MM.1S (cell line): Measurements from ENCODE around the gene GAS5.
A peak's percentile ranks its signal among the peaks of the same experiment; 100 is the strongest.
"Not testable (repeated sequence)": the region's sequence is repeated elsewhere in the genome, so short reads cannot be mapped to it uniquely, and the experiment has no call there.

Source experiments
- DNase-seq: peaks from one replicate; pipeline ENCODE4 v3.0.0-alpha.2; 2015
- H2AFZ ChIP-seq: fragments of 300-600 bp; sonication (generic); 2 replicates; pipeline ENCODE4 v1.6.0; 2016; ENCODE audit warnings: antibody characterized with exemption, low read length
- H3F3A ChIP-seq: fragments of 300-600 bp; sonication (generic); 2 replicates; pipeline ENCODE4 v1.6.1; 2016; ENCODE audit warnings: mild to moderate bottlenecking, antibody characterized with exemption, low read length, moderate library complexity, mixed read lengths; ENCODE audit not compliant: insufficient read depth
- H3K27ac ChIP-seq: fragments of 300-600 bp; sonication (generic); 2 replicates; pipeline ENCODE4 v1.5.1; 2016; ENCODE audit warnings: mild to moderate bottlenecking, low read length
- H3K27me3 ChIP-seq: fragments of 300-600 bp; sonication (generic); replicated peaks from 2 replicates; pipeline ENCODE4 v1.6.0; 2016; ENCODE audit warnings: low read length; ENCODE audit not compliant: insufficient read depth
- H3K36me3 ChIP-seq: fragments of 300-600 bp; sonication (generic); replicated peaks from 2 replicates; pipeline ENCODE4 v1.6.1; 2016; ENCODE audit warnings: mild to moderate bottlenecking, low read length, mixed read lengths; ENCODE audit not compliant: insufficient read depth
- H3K4me1 ChIP-seq: fragments of 300-600 bp; sonication (generic); 2 replicates; pipeline ENCODE4 v1.6.1; 2016; ENCODE audit warnings: low read length, mixed read lengths
- H3K4me2 ChIP-seq: fragments of 300-600 bp; sonication (generic); 2 replicates; pipeline ENCODE4 v1.6.0; 2016; ENCODE audit warnings: low read depth, low read length
- H3K4me3 ChIP-seq: fragments of 300-600 bp; sonication (generic); 2 replicates; pipeline ENCODE4 v1.5.1; 2016; ENCODE audit warnings: low read length, mixed read lengths
- H3K79me2 ChIP-seq: fragments of 300-600 bp; sonication (generic); 2 replicates; pipeline ENCODE4 v1.6.1; 2016; ENCODE audit warnings: mixed run types, low read length, mixed read lengths
- H3K9ac ChIP-seq: fragments of 300-600 bp; sonication (generic); 2 replicates; pipeline ENCODE4 v1.6.1; 2016; ENCODE audit warnings: low read length, mixed read lengths
- H3K9me2 ChIP-seq: fragments of 300-600 bp; sonication (generic); replicated peaks from 2 replicates; pipeline ENCODE4 v1.6.1; 2016; ENCODE audit warnings: mild to moderate bottlenecking, low read length, mixed read lengths; ENCODE audit not compliant: insufficient read depth
- H3K9me3 ChIP-seq: fragments of 300-600 bp; sonication (generic); replicated peaks from 2 replicates; pipeline ENCODE4 v1.6.1; 2016; ENCODE audit warnings: mild to moderate bottlenecking, low read length, mixed read lengths; ENCODE audit not compliant: insufficient read depth
- H4K20me1 ChIP-seq: fragments of 300-600 bp; sonication (generic); 2 replicates; pipeline ENCODE4 v1.6.1; 2016; ENCODE audit warnings: mild to moderate bottlenecking, low read length, moderate library complexity, mixed read lengths; ENCODE audit not compliant: insufficient read depth
- EZH2 ChIP-seq: fragments of 300-600 bp; sonication (generic); optimal IDR thresholded peaks from 2 replicates; pipeline ENCODE3; 2017; ENCODE audit warnings: low read depth, mild to moderate bottlenecking, antibody characterized with exemption, low read length, mixed read lengths
- EZH2phosphoT487 ChIP-seq: fragments of 300-600 bp; sonication (generic); IDR thresholded peaks from 2 replicates; pipeline ENCODE4 v1.6.1; 2018; ENCODE audit warnings: antibody characterized with exemption, low read length
- TF ChIP-seq, protein P1 (sequence below): fragments of 300-600 bp; sonication (generic); IDR thresholded peaks from 2 replicates; pipeline ENCODE4 v1.5.1; 2016; ENCODE audit warnings: antibody characterized with exemption, low read length, mixed read lengths

The GAS5 gene

DNA sequence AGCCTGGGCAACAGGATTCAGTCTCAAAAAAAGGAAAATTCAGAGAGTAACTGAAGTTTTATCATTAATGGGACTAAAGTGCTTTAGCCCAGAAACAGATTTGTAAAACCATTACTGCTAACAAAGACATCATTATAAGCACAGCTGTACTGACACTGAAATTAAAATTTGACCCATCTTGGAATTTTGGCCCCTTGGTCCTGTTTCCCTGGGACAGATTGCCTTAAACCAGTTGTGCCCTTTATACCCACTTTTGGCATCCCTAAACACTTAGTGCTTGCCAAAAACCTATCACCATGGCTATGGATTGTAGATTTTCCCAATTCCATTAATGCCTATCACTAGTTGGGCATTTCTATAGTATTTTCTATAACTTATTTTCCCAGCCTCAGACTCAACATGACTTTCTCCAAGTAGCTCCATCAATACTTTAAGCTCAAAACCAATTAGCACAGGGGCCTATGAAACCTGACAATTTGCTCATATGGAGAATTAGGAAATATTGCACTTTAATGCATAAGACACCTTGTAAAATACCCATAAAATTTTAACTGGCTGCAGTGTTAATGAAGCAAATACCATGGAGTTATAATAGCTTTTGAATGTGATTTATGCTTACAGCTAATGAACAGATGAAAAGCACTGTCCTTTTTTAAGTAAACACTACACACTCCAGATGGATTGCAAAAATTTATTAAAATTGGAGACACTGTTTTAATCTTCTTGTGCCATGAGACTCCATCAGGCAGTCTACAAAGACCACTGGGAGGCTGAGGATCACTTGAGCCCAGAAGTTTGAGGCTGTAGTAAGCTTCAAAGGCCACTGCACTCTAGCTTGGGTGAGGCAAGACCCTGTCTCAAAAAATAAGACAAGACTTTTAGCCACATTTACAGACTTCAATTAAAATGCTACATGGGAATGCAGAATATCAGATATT is 4.3 kb downstream of the GAS5 start:
- no peak for DNase-seq
- Histone ChIP-seq H3K36me3 (peaks cover 31% of the 10 kb centered on the region), H3K4me1 (peaks cover 35% of the 10 kb centered on the region), H4K20me1 (peaks cover 44% of the 10 kb centered on the region), H3K9ac (no peak overlapping the region), H2AFZ (no peak overlapping the region), H3K27ac (peak overlapping the region; percentile 26; the same call in 1 of the 2 replicates), H3K9me2 (no peaks in the 10 kb centered on the region), H3K27me3 (no peaks in the 10 kb centered on the region), H3K9me3 (no peaks in the 10 kb centered on the region), H3K4me2 (peak overlapping the region; percentile 77; the same call in 1 of the 2 replicates), H3K4me3 (no peak overlapping the region), H3K79me2 (peaks cover 38% of the 10 kb centered on the region), H3F3A (peaks cover 77% of the 10 kb centered on the region)
- TF ChIP-seq EZH2 (no peak), EZH2phosphoT487 (no peak)
- TF ChIP-seq, protein P1, sequence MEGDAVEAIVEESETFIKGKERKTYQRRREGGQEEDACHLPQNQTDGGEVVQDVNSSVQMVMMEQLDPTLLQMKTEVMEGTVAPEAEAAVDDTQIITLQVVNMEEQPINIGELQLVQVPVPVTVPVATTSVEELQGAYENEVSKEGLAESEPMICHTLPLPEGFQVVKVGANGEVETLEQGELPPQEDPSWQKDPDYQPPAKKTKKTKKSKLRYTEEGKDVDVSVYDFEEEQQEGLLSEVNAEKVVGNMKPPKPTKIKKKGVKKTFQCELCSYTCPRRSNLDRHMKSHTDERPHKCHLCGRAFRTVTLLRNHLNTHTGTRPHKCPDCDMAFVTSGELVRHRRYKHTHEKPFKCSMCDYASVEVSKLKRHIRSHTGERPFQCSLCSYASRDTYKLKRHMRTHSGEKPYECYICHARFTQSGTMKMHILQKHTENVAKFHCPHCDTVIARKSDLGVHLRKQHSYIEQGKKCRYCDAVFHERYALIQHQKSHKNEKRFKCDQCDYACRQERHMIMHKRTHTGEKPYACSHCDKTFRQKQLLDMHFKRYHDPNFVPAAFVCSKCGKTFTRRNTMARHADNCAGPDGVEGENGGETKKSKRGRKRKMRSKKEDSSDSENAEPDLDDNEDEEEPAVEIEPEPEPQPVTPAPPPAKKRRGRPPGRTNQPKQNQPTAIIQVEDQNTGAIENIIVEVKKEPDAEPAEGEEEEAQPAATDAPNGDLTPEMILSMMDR = no peak

DNA sequence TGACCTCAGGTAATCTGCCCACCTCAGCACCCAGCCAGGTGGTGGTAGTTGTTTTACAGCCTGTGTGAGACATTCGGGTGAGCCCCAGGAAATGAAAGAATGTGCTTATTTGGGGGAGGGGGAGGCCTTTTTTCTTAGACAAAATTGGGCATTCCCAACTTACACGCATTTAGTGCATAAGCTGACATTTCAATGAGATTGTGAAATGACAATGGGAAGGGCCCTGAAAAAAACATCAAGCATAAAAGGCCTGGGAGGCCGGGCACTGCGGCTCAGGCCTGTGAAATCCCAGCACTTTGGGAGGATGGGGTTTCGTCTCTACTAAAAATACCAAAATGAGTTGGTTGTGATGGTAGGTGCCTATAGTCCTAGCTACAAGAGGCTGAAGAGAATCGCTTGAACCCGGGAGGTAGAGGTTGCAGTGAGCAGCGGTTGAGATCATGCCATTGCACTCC is 5.0 kb downstream of the GAS5 start:
- no peak overlapping the region for H3K4me2 ChIP-seq
- peak; percentile 49 for DNase-seq

DNA sequence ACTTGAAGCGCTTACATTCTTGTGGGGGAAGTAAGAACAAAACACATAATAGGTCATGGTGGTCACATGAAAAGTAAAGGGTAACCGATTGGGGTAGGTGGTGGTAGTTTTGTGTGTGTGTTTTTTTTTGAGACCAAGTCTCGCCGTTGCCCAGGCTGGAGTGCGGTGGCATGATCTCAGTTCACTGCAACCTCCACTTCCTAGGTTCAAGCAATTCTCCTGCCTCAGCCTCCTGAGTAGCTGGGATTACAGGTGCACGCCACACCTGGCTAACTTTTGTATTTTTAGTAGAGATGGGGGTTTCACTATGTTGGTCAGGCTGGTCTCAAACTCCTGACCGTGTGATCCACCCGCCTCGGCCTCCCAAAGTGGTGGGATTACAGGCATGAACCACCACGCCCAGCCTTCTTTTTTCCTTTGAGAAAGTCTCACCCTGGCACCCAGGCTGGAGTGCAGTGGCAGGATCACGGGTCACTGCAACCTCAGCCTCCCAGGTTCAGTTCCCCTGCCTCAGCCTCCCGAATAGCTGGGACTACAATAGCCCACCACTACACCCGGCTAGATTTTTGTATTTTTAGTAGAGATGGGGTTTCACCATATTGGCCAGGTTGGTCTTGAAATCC is 5.5 kb downstream of the GAS5 start:
- H3K4me2 ChIP-seq, H3K9me2 ChIP-seq, H2AFZ ChIP-seq, H3K9me3 ChIP-seq, H3K9ac ChIP-seq, H3K27me3 ChIP-seq, DNase-seq, H3K4me3 ChIP-seq: not testable (repeated sequence)
- Histone ChIP-seq H3K4me1 (peaks cover 35% of the 10 kb centered on the region), H3K79me2 (peaks cover 32% of the 10 kb centered on the region), H3F3A (peaks cover 72% of the 10 kb centered on the region), H4K20me1 (peaks cover 44% of the 10 kb centered on the region), H3K36me3 (peaks cover 31% of the 10 kb centered on the region), H3K27ac (peak overlapping the region; percentile 26; the same call in 1 of the 2 replicates)

More for the DNA sequence above, 5.0 kb downstream of the GAS5 start:
- no peak overlapping the region for H2AFZ ChIP-seq
- H3K79me2 ChIP-seq = peaks cover 37% of the 10 kb centered on the region
- no peaks in the 10 kb centered on the region for H3K27me3 ChIP-seq
- H3K27ac ChIP-seq = peak overlapping the region; percentile 26; the same call in 1 of the 2 replicates
- peaks cover 44% of the 10 kb centered on the region for H4K20me1 ChIP-seq
- peaks cover 35% of the 10 kb centered on the region for H3K4me1 ChIP-seq
- H3K4me3 ChIP-seq = no peak overlapping the region
- H3K9ac ChIP-seq = no peak overlapping the region
- TF ChIP-seq, protein P1 = no peak
- no peak for TF ChIP-seq EZH2
- no peak for TF ChIP-seq EZH2phosphoT487
- no peaks in the 10 kb centered on the region for H3K9me3 ChIP-seq
- no peaks in the 10 kb centered on the region for H3K9me2 ChIP-seq
- H3F3A ChIP-seq = peaks cover 77% of the 10 kb centered on the region
- H3K36me3 ChIP-seq = peaks cover 31% of the 10 kb centered on the region
